CD8-positive, alpha-beta memory T cell (primary cell): ENCODE measurements around the gene FBF1. TPM values are rescaled to one million over a fixed set of nuclear protein-coding genes. Genes with fewer than 3 reads are reported as not detected.
A peak's percentile ranks its signal among the peaks of the same experiment; 100 is the strongest.
"Not testable (repeated sequence)": the region's sequence is repeated elsewhere in the genome, so short reads cannot be mapped to it uniquely, and the experiment has no call there.

Experiments
- CTCF ChIA-PET: fragments of 350-600 bp; sonication (Branson Sonifier 250); formaldehyde crosslinking; loops from one replicate; lab custom pipeline; 2021; ENCODE audit warnings: antibody characterized with exemption; lab: Charles Lee
- POLR2A ChIA-PET: fragments of 350-600 bp; sonication (Branson Sonifier 250); formaldehyde crosslinking; loops from one replicate; lab custom pipeline; 2021; ENCODE audit warnings: antibody characterized with exemption; lab: Charles Lee
- DNase-seq, 5 donors: peaks; one replicate each; pipeline versions ENCODE4 v3.0.0 to v3.0.0-alpha.2; 2020 to 2022; ENCODE audit warnings: mixed read lengths in 1 of 5
- H3K27ac ChIP-seq: one replicate; pipeline ENCODE4 v1.7.0; 2013; ENCODE audit warnings: low read depth, mild to moderate bottlenecking, low read length, moderate library complexity
- H3K27me3 ChIP-seq: 2 replicates; pipeline ENCODE4 v1.7.0; 2013; ENCODE audit warnings: low read length, mild to moderate bottlenecking; ENCODE audit not compliant: insufficient read depth, poor library complexity, severe bottlenecking
- H3K36me3 ChIP-seq: 2 replicates; pipeline ENCODE4 v1.7.0; 2013; ENCODE audit warnings: mild to moderate bottlenecking, low read length, moderate library complexity; ENCODE audit not compliant: insufficient read depth
- H3K4me1 ChIP-seq: 2 replicates; pipeline ENCODE4 v1.7.0; 2013; ENCODE audit warnings: mild to moderate bottlenecking, low read length, moderate library complexity; ENCODE audit not compliant: insufficient read depth
- H3K4me3 ChIP-seq: 2 replicates; pipeline ENCODE4 v1.7.0; 2013; ENCODE audit warnings: mild to moderate bottlenecking, low read length
- H3K9me3 ChIP-seq: 2 replicates; pipeline ENCODE4 v1.7.0; 2013; ENCODE audit warnings: mild to moderate bottlenecking, low read length
- H3K27ac Mint-ChIP-seq, 8 donors: one replicate each; pipeline ENCODE4 v1.8.0; 2020 to 2021; ENCODE audit warnings: mixed read lengths in 8 of 8, mild to moderate bottlenecking in 6 of 8, inconsistent platforms in 3 of 8, moderate library complexity in 3 of 8
- H3K27me3 Mint-ChIP-seq, 2 donors: one replicate each; pipeline ENCODE4 v1.8.0; 2020 to 2021; ENCODE audit warnings: mixed read lengths in 2 of 2, mild to moderate bottlenecking in 1 of 2, moderate library complexity in 1 of 2
- H3K36me3 Mint-ChIP-seq, 3 donors: one replicate each; pipeline ENCODE4 v1.8.0; 2020 to 2021; ENCODE audit warnings: mixed read lengths in 3 of 3, inconsistent platforms in 1 of 3, mild to moderate bottlenecking in 1 of 3
- H3K4me1 Mint-ChIP-seq, 3 donors: one replicate each; pipeline ENCODE4 v1.8.0; 2020 to 2021; ENCODE audit warnings: mixed read lengths in 3 of 3, inconsistent platforms in 1 of 3, mild to moderate bottlenecking in 1 of 3
- H3K4me3 Mint-ChIP-seq, 7 donors: one replicate each; pipeline ENCODE4 v1.8.0; 2020 to 2021; ENCODE audit warnings: mixed read lengths in 7 of 7, mild to moderate bottlenecking in 6 of 7, moderate library complexity in 4 of 7, inconsistent platforms in 2 of 7
- H3K9me3 Mint-ChIP-seq, 5 donors: one replicate each; pipeline ENCODE4 v1.8.0; 2020 to 2022; ENCODE audit warnings: mixed read lengths in 5 of 5, mild to moderate bottlenecking in 3 of 5, moderate library complexity in 2 of 5, inconsistent platforms in 1 of 5
- polyA plus RNA-seq: library from polyadenylated mRNA; unstranded; fragments of 300-500 nt; fragmentation: Illumina TruSeq; gene quantifications from one replicate; pipeline ENCODE4 v1.2.3, GENCODE V29; 2021
- total RNA-seq, 2 experiments: library from RNA; stranded (reverse); gene quantifications; one replicate each; pipeline ENCODE4 v1.2.3, GENCODE V29; 2021

Gene FBF1
- total and polyA plus RNA-seq, 3 experiments from 2014 or later, result 5.7 to 23.8 (median 22.6) TPM

GRCh38 chr17:75979705-75980187, 38.9 kb upstream of the FBF1 start:
- Histone ChIP-seq H3K4me3 (peak overlapping the region; percentile 84), H3K4me1 (peaks cover 31% of the 10 kb centered on the region), H3K27me3 (no peaks in the 10 kb centered on the region), H3K36me3 (no peaks in the 10 kb centered on the region), H3K27ac (peak overlapping the region; percentile 95), H3K9me3 (no peaks in the 10 kb centered on the region)
- Mint-ChIP-seq H3K4me1 (peaks cover 32 to 52% (median 42%) of the 10 kb centered on the region in 3 donors), H3K27ac (peak overlapping the region; percentile 99 to 100 (median 100)), H3K9me3 (no peaks in the 10 kb centered on the region), H3K27me3 (peaks cover 0 to 1% of the 10 kb centered on the region in 2 donors), H3K36me3 (peaks cover 0 to 24% (median 0%) of the 10 kb centered on the region in 3 donors), H3K4me3 (peak overlapping the region; percentile 96 to 100 (median 99))
- DNase-seq, result no peak
- ChIA-PET CTCF (interaction anchor here (1.4 kb wide), 1 partner anchor 21 kb away, joined by 5 read pairs; the partner anchor contains the start of gene CDK3), POLR2A (interaction anchor here (0.7 to 1.1 kb wide), 4 partner anchors 50 to 103 kb away, joined by 3 read pairs; partner anchors contain the start of gene SRP68)

GRCh38 chr17:75978938-75979704, 38.3 kb upstream of the FBF1 start, which contains the start of the genes ACOX1 and TEN1:
ACOX1 (minus strand) TSS chr17:75979166; CDS start chr17:75979073, 93 bp downstream.
TEN1 (plus strand) TSS chr17:75979240; CDS start chr17:75986193, 6,953 bp downstream.
- Mint-ChIP-seq H3K4me3 (peak within 1 kb of the TSS; percentile 96 to 100 (median 99)), H3K4me1 (peaks cover 35 to 56% (median 47%) of the 10 kb centered on the region in 3 donors), H3K9me3 (no peaks in the 10 kb centered on the region), H3K27ac (peak within 1 kb of the TSS; percentile 99 to 100 (median 100)), H3K36me3 (peaks cover 0 to 28% (median 0%) of the 10 kb centered on the region in 3 donors), H3K27me3 (peaks cover 0 to 1% of the 10 kb centered on the region in 2 donors)
- peak; percentile 93 to 97 (median 95) for DNase-seq
- Histone ChIP-seq H3K9me3 (no peaks in the 10 kb centered on the region), H3K27me3 (no peaks in the 10 kb centered on the region), H3K36me3 (no peaks in the 10 kb centered on the region), H3K27ac (peak within 1 kb of the TSS; percentile 95), H3K4me3 (peak within 1 kb of the TSS; percentile 84), H3K4me1 (peaks cover 31% of the 10 kb centered on the region)
- ChIA-PET POLR2A (interaction anchor here (0.6 to 1.0 kb wide), 3 partner anchors 83 to 196 kb away, joined by 3 to 4 read pairs (median 3); partner anchors contain the start of genes TRIM65 and UNK), CTCF (no interaction called here)

GRCh38 chr17:75976175-75976848, 35.5 kb upstream of the FBF1 start:
- peaks cover 31% of the 10 kb centered on the region for H3K4me1 ChIP-seq
- Mint-ChIP-seq H3K36me3 (peaks cover 0 to 47% (median 4%) of the 10 kb centered on the region in 3 donors), H3K9me3 (no peaks in the 10 kb centered on the region), H3K4me1 (peaks cover 38 to 73% (median 67%) of the 10 kb centered on the region in 3 donors), H3K4me3 (peak overlapping the region in 6 of 7 donors; percentile 26 to 78 (median 43)), H3K27me3 (no peaks in the 10 kb centered on the region), H3K27ac (peak overlapping the region in 5 of 8 donors; percentile 14 to 67 (median 45))
- ChIA-PET POLR2A (interaction anchor here (0.6 kb wide), 1 partner anchor 135 kb away, joined by 5 read pairs; no protein-coding TSS in a partner anchor), CTCF (no interaction called here)
- H3K27ac ChIP-seq, result no peak overlapping the region
- no peaks in the 10 kb centered on the region for H3K36me3 ChIP-seq
- H3K4me3 ChIP-seq, result no peak overlapping the region
- H3K27me3 ChIP-seq, result no peaks in the 10 kb centered on the region
- no peak for DNase-seq
- no peaks in the 10 kb centered on the region for H3K9me3 ChIP-seq

DNA sequence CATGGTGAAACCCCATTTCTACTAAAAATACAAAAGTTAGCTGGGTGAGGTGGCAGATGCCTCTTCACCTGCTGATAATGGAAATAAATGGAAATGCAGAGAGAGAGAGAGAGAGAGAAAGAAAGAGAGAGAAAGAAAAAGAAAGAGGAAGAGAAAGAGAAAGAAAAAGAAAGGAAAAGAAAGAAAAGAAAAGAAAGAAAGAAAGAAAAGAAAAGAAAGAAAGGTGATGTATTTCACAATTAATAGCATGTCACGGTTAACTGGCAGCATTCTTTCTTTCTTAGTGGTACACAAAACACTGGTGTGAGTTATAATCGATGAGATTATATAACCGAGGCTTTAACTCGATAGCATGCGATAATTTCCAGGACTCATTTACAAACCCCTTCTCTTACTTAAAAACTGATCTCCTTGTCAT, 34.9 kb upstream of the FBF1 start:
- Histone ChIP-seq H3K27ac (no peak overlapping the region), H3K4me1 (peaks cover 26% of the 10 kb centered on the region), H3K4me3 (no peak overlapping the region), H3K9me3 (no peaks in the 10 kb centered on the region), H3K27me3 (no peaks in the 10 kb centered on the region), H3K36me3 (no peaks in the 10 kb centered on the region)
- ChIA-PET CTCF (no interaction called here), POLR2A (no interaction called here)
- DNase-seq, result no peak
- Mint-ChIP-seq H3K4me1 (peaks cover 37 to 71% (median 65%) of the 10 kb centered on the region in 3 donors), H3K27ac (peak overlapping the region in 4 of 8 donors; percentile 28 to 67 (median 62)), H3K9me3 (no peaks in the 10 kb centered on the region), H3K27me3 (no peaks in the 10 kb centered on the region), H3K36me3 (peaks cover 0 to 51% (median 4%) of the 10 kb centered on the region in 3 donors), H3K4me3 (peak overlapping the region in 2 of 7 donors; percentile 35 to 48)

DNA sequence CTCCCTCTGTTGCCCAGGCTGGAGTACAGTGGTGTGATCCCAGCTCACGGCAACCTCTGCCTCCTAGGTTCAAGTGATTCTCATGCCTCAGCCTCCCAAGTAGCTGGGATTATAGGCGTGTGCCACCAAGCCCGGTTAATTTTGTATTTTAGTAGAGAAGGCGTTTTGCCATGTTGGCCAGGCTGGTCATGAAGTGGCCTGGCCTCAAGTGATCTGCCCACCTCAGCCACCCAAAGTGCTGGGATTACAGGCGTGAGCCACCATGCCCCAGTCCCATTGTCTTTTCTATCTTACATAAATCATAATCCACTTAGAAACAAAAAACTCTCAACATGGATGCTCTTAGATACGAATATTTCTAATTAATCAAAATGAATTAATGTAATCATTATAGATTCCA, 34.3 kb upstream of the FBF1 start:
- H3K27ac Mint-ChIP-seq, result peak overlapping the region in 1 of 8 donors; percentile 67
- H3K4me3 ChIP-seq, POLR2A ChIA-PET, H3K9me3 Mint-ChIP-seq, H3K9me3 ChIP-seq, H3K27me3 ChIP-seq, H3K36me3 ChIP-seq, CTCF ChIA-PET, DNase-seq, H3K27me3 Mint-ChIP-seq, H3K27ac ChIP-seq: not testable (repeated sequence)
- peaks cover 38 to 72% (median 68%) of the 10 kb centered on the region in 3 donors for H3K4me1 Mint-ChIP-seq
- H3K36me3 Mint-ChIP-seq, result peaks cover 0 to 56% (median 4%) of the 10 kb centered on the region in 3 donors
- peak overlapping the region in 1 of 7 donors; percentile 48 for H3K4me3 Mint-ChIP-seq
- H3K4me1 ChIP-seq, result peaks cover 20% of the 10 kb centered on the region

GRCh38 chr17:75970626-75971025, 29.8 kb upstream of the FBF1 start:
- H3K4me1 ChIP-seq, result peaks cover 2% of the 10 kb centered on the region
- Mint-ChIP-seq H3K27me3 (no peaks in the 10 kb centered on the region), H3K4me1 (peaks cover 19 to 44% (median 40%) of the 10 kb centered on the region in 3 donors), H3K36me3 (peaks cover 0 to 40% (median 8%) of the 10 kb centered on the region in 3 donors), H3K9me3 (no peaks in the 10 kb centered on the region), H3K4me3 (no peak overlapping the region), H3K27ac (peak overlapping the region in 3 of 8 donors; percentile 39 to 42 (median 41))
- no peak for DNase-seq
- ChIA-PET CTCF (interaction anchor here (2.0 kb wide), 1 partner anchor 217 kb away, joined by 4 read pairs; no protein-coding TSS in a partner anchor), POLR2A (interaction anchor here (0.6 kb wide), 1 partner anchor 130 kb away, joined by 3 read pairs; no protein-coding TSS in a partner anchor)
- H3K4me3 ChIP-seq, result no peak overlapping the region
- no peaks in the 10 kb centered on the region for H3K27me3 ChIP-seq
- H3K36me3 ChIP-seq, result no peaks in the 10 kb centered on the region
- H3K9me3 ChIP-seq, result no peaks in the 10 kb centered on the region
- H3K27ac ChIP-seq, result no peak overlapping the region

DNA sequence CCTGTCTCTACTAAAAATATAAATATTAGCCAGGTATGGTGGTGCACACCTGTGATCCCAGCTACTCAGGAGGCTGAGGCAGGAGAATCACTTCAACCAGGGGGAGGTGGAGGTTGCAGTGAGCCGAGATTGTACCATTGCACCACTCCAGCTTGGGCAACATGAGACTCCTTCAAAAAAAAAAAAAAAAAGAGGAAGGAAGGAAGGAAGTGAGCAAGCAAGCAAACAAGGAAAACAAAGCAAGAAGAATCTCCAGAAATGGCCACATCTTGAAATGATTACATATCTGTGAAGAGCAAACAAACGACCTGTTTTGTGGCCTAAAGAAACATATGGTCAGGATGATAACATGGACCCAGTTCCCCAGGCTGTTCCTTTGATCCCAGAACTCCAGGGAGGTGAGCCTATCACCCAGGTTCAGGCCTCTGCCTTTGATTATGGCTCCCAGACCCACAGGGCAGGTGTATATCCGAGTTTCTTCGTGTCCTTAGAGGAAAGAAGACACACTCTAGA, 29.2 kb upstream of the FBF1 start:
- ChIA-PET CTCF (interaction anchor here (1.6 to 2.0 kb wide), 2 partner anchors 14 to 216 kb away, joined by 4 to 6 read pairs; no protein-coding TSS in a partner anchor), POLR2A (interaction anchor here (0.6 kb wide), 1 partner anchor 130 kb away, joined by 3 read pairs; no protein-coding TSS in a partner anchor)
- Mint-ChIP-seq H3K27ac (peak overlapping the region in 2 of 8 donors; percentile 39 to 78), H3K4me3 (peak overlapping the region in 1 of 7 donors; percentile 42), H3K27me3 (no peaks in the 10 kb centered on the region), H3K36me3 (peaks cover 0 to 40% (median 8%) of the 10 kb centered on the region in 3 donors), H3K4me1 (peaks cover 17 to 38% (median 38%) of the 10 kb centered on the region in 3 donors), H3K9me3 (no peaks in the 10 kb centered on the region)
- Histone ChIP-seq H3K27ac (no peak overlapping the region), H3K4me3 (no peak overlapping the region), H3K9me3 (no peaks in the 10 kb centered on the region), H3K4me1 (no peaks in the 10 kb centered on the region), H3K27me3 (no peaks in the 10 kb centered on the region), H3K36me3 (no peaks in the 10 kb centered on the region)
- DNase-seq, result no peak
